ENCODE results near the gene GNPTAB. TPM values are rescaled to one million over a fixed set of nuclear protein-coding genes. Genes with fewer than 3 reads are reported as not detected.

GNPTAB gene
- total RNA-seq, 1 experiment from 2014 or later: 40.8 TPM

GRCh38 chr12:101859664-101860607, 29.2 kb upstream of the GNPTAB start:
- in situ Hi-C loops (cut with HindIII; ENCODE audit: low pct_unique_long_range_greater_than_20kb, low sequenced_read_pairs) (no loop called here), intact Hi-C loops (cut with micrococcal nuclease; ENCODE audit: unreplicated experiment) (no loop called here)
- H3K27me3 ChIP-seq (ENCODE audit: control insufficient read depth, insufficient read depth, low read length): no peaks in the 10 kb centered on the region
- ATAC-seq (no peak), DNase-seq (ENCODE audit: low read depth, low spot score) (no peak)
- POLR2A ChIA-PET: no interaction called here
- H3K4me3 ChIP-seq (ENCODE audit: low read depth in 2 of 2, low read length in 2 of 2): no peak overlapping the region
- TF ChIP-seq CTCF (IDR thresholded peaks at IDR 0.05) (no peak), POLR2AphosphoS5 (IDR thresholded peaks at IDR 0.05; ENCODE audit: low read depth, low read length) (no peak), TCF7L2 (IDR thresholded peaks at IDR 0.05; ENCODE audit: low read depth, low read length) (no peak), SIN3A (IDR thresholded peaks at IDR 0.05; ENCODE audit: borderline replicate concordance, insufficient read depth, low read depth, low read length) (no peak), REST (IDR thresholded peaks at IDR 0.05; ENCODE audit: insufficient read depth in 1 of 2, low read depth in 2 of 2, low read length in 1 of 2) (no peak)
- no peaks in the 10 kb centered on the region for H3K9me3 ChIP-seq (ENCODE audit: control insufficient read depth, insufficient read depth, low read depth, low read length)
- H3K27ac ChIP-seq (ENCODE audit: low read length): no peak overlapping the region
- no TSS peak for BruUV-seq (replicated peaks)
- CTCF ChIA-PET: no interaction called here
- H3K36me3 ChIP-seq (ENCODE audit: control insufficient read depth, insufficient read depth, low read length): no peaks in the 10 kb centered on the region
- no peaks in the 10 kb centered on the region for H3K4me1 ChIP-seq (ENCODE audit: control insufficient read depth, insufficient read depth, low read length)

- no peak for TF ChIP-seq CTCF (IDR thresholded peaks at IDR 0.05)
- TF ChIP-seq POLR2AphosphoS5 (IDR thresholded peaks at IDR 0.05; ENCODE audit: low read depth, low read length): no peak
- TF ChIP-seq TCF7L2 (IDR thresholded peaks at IDR 0.05; ENCODE audit: low read depth, low read length): no peak
- TF ChIP-seq SIN3A (IDR thresholded peaks at IDR 0.05; ENCODE audit: borderline replicate concordance, insufficient read depth, low read depth, low read length): no peak
- TF ChIP-seq REST (IDR thresholded peaks at IDR 0.05; ENCODE audit: insufficient read depth in 1 of 2, low read depth in 2 of 2, low read length in 1 of 2): no peak
- intact Hi-C loops (cut with micrococcal nuclease; ENCODE audit: unreplicated experiment): no loop called here
- Histone ChIP-seq H3K9me3 (ENCODE audit: control insufficient read depth, insufficient read depth, low read depth, low read length) (no peaks in the 10 kb centered on the region), H3K4me1 (ENCODE audit: control insufficient read depth, insufficient read depth, low read length) (no peaks in the 10 kb centered on the region), H3K4me3 (ENCODE audit: low read depth in 2 of 2, low read length in 2 of 2) (no peak overlapping the region), H3K36me3 (ENCODE audit: control insufficient read depth, insufficient read depth, low read length) (no peaks in the 10 kb centered on the region), H3K27ac (ENCODE audit: low read length) (no peak overlapping the region), H3K27me3 (ENCODE audit: control insufficient read depth, insufficient read depth, low read length) (no peaks in the 10 kb centered on the region)
- no peak for ATAC-seq
- POLR2A ChIA-PET: no interaction called here
- DNase-seq (ENCODE audit: low read depth, low spot score): no peak
- no TSS peak for BruUV-seq (replicated peaks)
- in situ Hi-C loops (cut with HindIII; ENCODE audit: low pct_unique_long_range_greater_than_20kb, low sequenced_read_pairs): no loop called here
- CTCF ChIA-PET: no interaction called here
Measured at GRCh38 chr12:101858361-101858760, 27.6 kb upstream of the GNPTAB start.

Measured in Panc1 (cell line).